Measurements from ENCODE around the gene VANGL1.

DNA sequence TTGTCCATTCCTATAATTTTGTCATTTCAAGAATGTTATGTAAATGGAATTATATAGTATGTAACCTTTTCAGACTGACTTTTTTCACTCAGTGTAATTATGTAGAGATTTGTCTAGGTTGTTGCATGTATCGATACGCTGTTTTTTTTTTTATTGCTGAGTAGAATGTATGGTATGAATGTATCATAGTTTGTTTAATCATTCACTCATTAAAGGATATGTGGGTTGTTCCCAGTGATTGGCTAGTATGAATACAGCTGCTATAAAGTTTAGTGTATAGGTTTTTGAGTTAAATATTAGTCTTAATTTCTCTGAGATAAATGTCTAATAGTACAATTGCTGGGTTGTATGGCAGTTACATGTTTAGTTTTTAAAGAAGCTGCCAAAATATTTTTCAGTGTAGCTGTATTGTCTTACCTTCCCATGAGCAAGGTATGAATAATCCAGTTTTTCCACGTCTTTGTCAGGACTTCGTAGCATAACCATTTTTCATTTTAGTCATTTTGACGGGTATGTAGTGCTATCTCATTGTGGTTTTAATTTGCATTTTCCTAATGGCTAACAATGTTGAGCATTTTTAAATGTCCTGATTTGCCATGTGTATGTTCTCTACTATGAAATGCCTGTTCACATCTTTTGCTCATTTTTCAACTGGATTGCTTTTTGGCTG lies 104.4 kb downstream of the VANGL1 start:
- TF ChIP-seq BHLHE40 (IDR thresholded peaks at IDR 0.05; ENCODE audit: low read depth, low read length), result no peak
- no peak for TF ChIP-seq POLR2A (IDR thresholded peaks at IDR 0.05; ENCODE audit: low read depth, low read length)
- TF ChIP-seq NFE2L2 (IDR thresholded peaks at IDR 0.05; ENCODE audit: low read depth, low read length), result no peak
- TF ChIP-seq RFX5 (IDR thresholded peaks at IDR 0.05; ENCODE audit: low read depth, low read length), result no peak
- TF ChIP-seq, protein P1, sequence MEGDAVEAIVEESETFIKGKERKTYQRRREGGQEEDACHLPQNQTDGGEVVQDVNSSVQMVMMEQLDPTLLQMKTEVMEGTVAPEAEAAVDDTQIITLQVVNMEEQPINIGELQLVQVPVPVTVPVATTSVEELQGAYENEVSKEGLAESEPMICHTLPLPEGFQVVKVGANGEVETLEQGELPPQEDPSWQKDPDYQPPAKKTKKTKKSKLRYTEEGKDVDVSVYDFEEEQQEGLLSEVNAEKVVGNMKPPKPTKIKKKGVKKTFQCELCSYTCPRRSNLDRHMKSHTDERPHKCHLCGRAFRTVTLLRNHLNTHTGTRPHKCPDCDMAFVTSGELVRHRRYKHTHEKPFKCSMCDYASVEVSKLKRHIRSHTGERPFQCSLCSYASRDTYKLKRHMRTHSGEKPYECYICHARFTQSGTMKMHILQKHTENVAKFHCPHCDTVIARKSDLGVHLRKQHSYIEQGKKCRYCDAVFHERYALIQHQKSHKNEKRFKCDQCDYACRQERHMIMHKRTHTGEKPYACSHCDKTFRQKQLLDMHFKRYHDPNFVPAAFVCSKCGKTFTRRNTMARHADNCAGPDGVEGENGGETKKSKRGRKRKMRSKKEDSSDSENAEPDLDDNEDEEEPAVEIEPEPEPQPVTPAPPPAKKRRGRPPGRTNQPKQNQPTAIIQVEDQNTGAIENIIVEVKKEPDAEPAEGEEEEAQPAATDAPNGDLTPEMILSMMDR (conservative IDR thresholded peaks at IDR 0.05; ENCODE audit: low read depth, low read length), result no peak
